Natural killer cell (primary cell): ENCODE results near the gene LRP8. TPM values are rescaled to one million over a fixed set of nuclear protein-coding genes. Genes with fewer than 3 reads are reported as not detected.
A peak's percentile ranks its signal among the peaks of the same experiment; 100 is the strongest.

Source experiments
- ATAC-seq, 3 donors: fragments of 150-1000 bp in 2 of 3; fragments of 200-7000 bp in 1 of 3; cut with Tn5 transposase; 1 replicate in 1 of 3; 2 replicates in 2 of 3; pipeline ENCODE4 v1.10.0; 2021; ENCODE audit warnings: mild to moderate bottlenecking in 2 of 3, moderate library complexity in 2 of 3
- DNase-seq, 2 donors: peaks; one replicate each; pipeline versions ENCODE4 v3.0.0 to v3.0.0-alpha.2; 2013 to 2021; ENCODE audit warnings: mixed read lengths in 1 of 2
- H3K27ac ChIP-seq: one replicate; pipeline ENCODE4 v1.5.1; 2013; ENCODE audit warnings: mild to moderate bottlenecking, low read length
- H3K27me3 ChIP-seq: one replicate; pipeline ENCODE4 v1.6.1; 2013; ENCODE audit warnings: low read length; ENCODE audit not compliant: control insufficient read depth, insufficient read depth
- H3K36me3 ChIP-seq: one replicate; pipeline ENCODE4 v1.6.1; 2013; ENCODE audit warnings: low read length; ENCODE audit not compliant: control insufficient read depth, insufficient read depth
- H3K4me1 ChIP-seq: one replicate; pipeline ENCODE4 v1.6.1; 2013; ENCODE audit warnings: low read length; ENCODE audit not compliant: control insufficient read depth, insufficient read depth
- H3K4me3 ChIP-seq: one replicate; pipeline ENCODE4 v1.5.1; 2013; ENCODE audit warnings: low read length
- H3K9me3 ChIP-seq: one replicate; pipeline ENCODE4 v1.6.1; 2013; ENCODE audit warnings: low read length; ENCODE audit not compliant: control insufficient read depth, insufficient read depth
- H3K27ac Mint-ChIP-seq, 2 donors: one replicate each; pipeline ENCODE4 v1.8.0; 2022; ENCODE audit warnings: mild to moderate bottlenecking in 2 of 2, mixed read lengths in 2 of 2, moderate library complexity in 1 of 2
- H3K27me3 Mint-ChIP-seq, 2 donors: one replicate each; pipeline ENCODE4 v1.8.0; 2022; ENCODE audit warnings: low read depth in 2 of 2, mixed read lengths in 2 of 2
- H3K36me3 Mint-ChIP-seq: one replicate; pipeline ENCODE4 v1.8.0; 2022; ENCODE audit warnings: mixed read lengths
- H3K4me1 Mint-ChIP-seq, 2 donors: one replicate each; pipeline ENCODE4 v1.8.0; 2022; ENCODE audit warnings: mixed read lengths in 2 of 2
- H3K4me3 Mint-ChIP-seq: one replicate; pipeline ENCODE4 v1.8.0; 2022; ENCODE audit warnings: mild to moderate bottlenecking, moderate library complexity, mixed read lengths
- H3K9me3 Mint-ChIP-seq, 2 donors: one replicate each; pipeline ENCODE4 v1.8.0; 2022; ENCODE audit warnings: mixed read lengths in 2 of 2
- CTCF ChIP-seq: fragments of 200-600 bp; IDR thresholded peaks from one replicate; pipeline ENCODE4 v1.8.0; 2022; ENCODE audit warnings: antibody characterized with exemption
- WGBS: methylation state at CpG from one replicate; pipeline ENCODE4 v1.1.7; 2013; ENCODE audit warnings: missing lambda C conversion rate; ENCODE audit not compliant: insufficient coverage; 5-methylcytosine and 5-hydroxymethylcytosine counted together
- intact Hi-C: fragments of 100-400 bp; cut with micrococcal nuclease; formaldehyde crosslinking; loops from one replicate; pipeline ENCODE4 v1.14.2; 2022
- total RNA-seq, 4 donors: library from RNA; stranded (reverse); fragments of 120-200 nt in 1 of 4; gene quantifications; one replicate each; pipeline versions ENCODE4 v1.2.3 to v1.2.4, GENCODE V29; 2013 to 2022

LRP8 gene
- total RNA-seq, 3 donors from 2014 or later (not counting 1 experiment from before 2014, with no cell fraction given), result 23.2 to 27.3 (median 24.9) TPM

GRCh38 chr1:53348486-53349368, 20.9 kb upstream of the LRP8 start:
- Histone ChIP-seq H3K27me3 (no peaks in the 10 kb centered on the region), H3K4me3 (no peak overlapping the region), H3K36me3 (no peaks in the 10 kb centered on the region), H3K27ac (no peak overlapping the region), H3K4me1 (no peaks in the 10 kb centered on the region), H3K9me3 (no peaks in the 10 kb centered on the region)
- H3K9me3 Mint-ChIP-seq, result no peaks in the 10 kb centered on the region
- no peaks in the 10 kb centered on the region for H3K4me1 Mint-ChIP-seq
- H3K36me3 Mint-ChIP-seq, result no peaks in the 10 kb centered on the region
- ATAC-seq (no peak), DNase-seq (peak in 1 of 2 donors; percentile 5)
- 90% methylated on average over 21 of the region's 21 CpGs for WGBS
- H3K4me3 Mint-ChIP-seq, result no peak overlapping the region
- peaks cover 0 to 5% of the 10 kb centered on the region in 2 donors for H3K27me3 Mint-ChIP-seq
- intact Hi-C loops, result no loop called here
- no peak overlapping the region for H3K27ac Mint-ChIP-seq
- no peak for TF ChIP-seq CTCF

GRCh38 chr1:53346814-53347176, 18.9 kb upstream of the LRP8 start:
- 84% methylated on average over 3 of the region's 3 CpGs for WGBS
- no peak for ATAC-seq
- H3K27ac Mint-ChIP-seq, result no peak overlapping the region

GRCh38 chr1:53345996-53346813, 18.3 kb upstream of the LRP8 start:
- intact Hi-C loops, result no loop called here
- H3K27me3 Mint-ChIP-seq, result no peaks in the 10 kb centered on the region
- no peaks in the 10 kb centered on the region for H3K9me3 ChIP-seq
- no peak overlapping the region for H3K4me3 ChIP-seq
- no peaks in the 10 kb centered on the region for H3K27me3 ChIP-seq
- no peak overlapping the region for H3K27ac Mint-ChIP-seq
- no peak for TF ChIP-seq CTCF
- DNase-seq, result peak in 1 of 2 donors; percentile 14
- H3K4me3 Mint-ChIP-seq, result no peak overlapping the region
- no peaks in the 10 kb centered on the region for H3K36me3 ChIP-seq
- no peaks in the 10 kb centered on the region for H3K9me3 Mint-ChIP-seq
- ATAC-seq, result no peak
- H3K4me1 ChIP-seq, result no peaks in the 10 kb centered on the region
- no peak overlapping the region for H3K27ac ChIP-seq
- no peaks in the 10 kb centered on the region for H3K36me3 Mint-ChIP-seq
- H3K4me1 Mint-ChIP-seq, result no peaks in the 10 kb centered on the region
- WGBS, result 77% methylated on average over 7 of the region's 7 CpGs

More at GRCh38 chr1:53346814-53347176, 18.9 kb upstream of the LRP8 start:
- Mint-ChIP-seq H3K4me1 (no peaks in the 10 kb centered on the region), H3K9me3 (no peaks in the 10 kb centered on the region), H3K4me3 (no peak overlapping the region), H3K36me3 (no peaks in the 10 kb centered on the region), H3K27me3 (no peaks in the 10 kb centered on the region)
- Histone ChIP-seq H3K27ac (no peak overlapping the region), H3K4me1 (no peaks in the 10 kb centered on the region), H3K4me3 (no peak overlapping the region), H3K36me3 (no peaks in the 10 kb centered on the region), H3K27me3 (no peaks in the 10 kb centered on the region), H3K9me3 (no peaks in the 10 kb centered on the region)
- TF ChIP-seq CTCF, result no peak
- DNase-seq, result no peak
- intact Hi-C loops, result no loop called here
